Cardiac ventricle fibroblast (primary cell): Measurements from ENCODE around the gene LTO1. TPM values are rescaled to one million over a fixed set of nuclear protein-coding genes. Genes with fewer than 3 reads are reported as not detected.

Source experiments
- total RNA-seq: library from RNA; depleted of rRNA; stranded (reverse); fragments of >200 nt; gene quantifications from 2 replicates; pipeline ENCODE4 v1.2.3, GENCODE V29; 2015

Gene LTO1, protein sequence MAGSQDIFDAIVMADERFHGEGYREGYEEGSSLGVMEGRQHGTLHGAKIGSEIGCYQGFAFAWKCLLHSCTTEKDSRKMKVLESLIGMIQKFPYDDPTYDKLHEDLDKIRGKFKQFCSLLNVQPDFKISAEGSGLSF
- 8.9 and 10.9 TPM in 2 replicates for total RNA-seq

DNA sequence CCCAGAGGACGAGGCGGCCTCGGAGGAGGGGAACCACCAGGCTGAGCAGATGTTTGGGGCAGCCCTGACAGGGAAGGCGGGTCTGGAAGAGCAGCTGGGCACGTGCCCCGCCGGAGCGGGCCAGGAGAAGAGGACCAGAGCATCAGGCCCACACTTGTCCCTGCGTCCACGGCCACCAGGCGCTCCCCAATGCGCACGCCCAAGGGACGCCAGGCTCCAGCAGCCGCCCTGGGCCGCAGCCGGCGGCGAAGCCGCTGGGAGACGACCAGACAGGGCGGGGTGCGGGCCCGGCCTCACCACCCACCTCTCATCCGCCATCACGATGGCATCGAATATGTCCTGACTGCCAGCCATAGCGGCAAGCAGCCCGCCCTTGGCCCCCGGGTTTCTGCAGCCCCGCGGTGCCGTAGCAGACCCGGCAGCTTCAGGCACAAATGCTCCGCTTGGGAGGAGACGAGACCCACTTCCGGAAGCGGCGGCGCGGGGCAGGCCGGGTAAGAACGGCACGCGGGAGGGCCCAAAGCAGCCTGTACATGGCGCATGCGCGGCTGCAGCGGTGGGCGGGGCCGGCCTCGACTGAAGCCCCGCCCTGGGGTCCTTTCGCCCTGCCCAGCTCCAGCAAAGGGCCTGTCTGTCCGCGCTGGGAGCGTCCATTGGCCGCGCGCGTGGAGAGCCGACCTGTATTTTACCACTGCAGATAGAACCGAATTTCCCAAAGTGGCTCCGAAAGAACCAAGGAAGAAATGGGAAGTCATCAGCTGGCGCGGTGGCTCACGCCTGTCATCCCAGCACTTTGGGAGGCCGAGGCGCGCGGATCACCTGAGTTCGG lies at the start of gene LTO1:
Gene LTO1 (minus strand): TSS at position 468 of the 829 bp plus-strand sequence. CDS start 114 bp downstream, at position 354.

GRCh38 chr11:69703768-69704507 lies 28.8 kb upstream of the LTO1 start, which contains the start of gene FGF19:
FGF19 (minus strand) TSS chr11:69704022; CDS start chr11:69703876, 146 bp downstream.

GRCh38 chr11:69640995-69641581 lies 34.1 kb downstream of the LTO1 start, which contains the start of gene CCND1:
CCND1 (plus strand) TSS chr11:69641156; CDS start chr11:69641314, 158 bp downstream.

Other genes with a start within 250 kb of the LTO1 start
- not detected in 2 replicates for gene LINC01488, start 193.7 kb downstream of the LTO1 start, total RNA-seq
- gene CCND1, start 34.2 kb downstream of the LTO1 start, total RNA-seq, result 83.2 and 91.5 TPM in 2 replicates
- not detected in 2 replicates for gene FGF19, start 28.7 kb upstream of the LTO1 start, total RNA-seq
- not detected in 2 replicates for gene FGF4, start 100.0 kb upstream of the LTO1 start, total RNA-seq
- not detected in 2 replicates for gene FGF3, start 144.1 kb upstream of the LTO1 start, total RNA-seq